Gastroesophageal sphincter (tissue), 4 donors: ENCODE measurements around the gene CREM. TPM values are rescaled to one million over a fixed set of nuclear protein-coding genes. Genes with fewer than 3 reads are reported as not detected.

Experiments used
- ATAC-seq: fragments of 150-250 bp; one replicate; pipeline ENCODE4 v1.9.1; 2016; ENCODE audit warnings: mild to moderate bottlenecking, moderate library complexity
- H3K27ac ChIP-seq, 4 donors: fragments of 200-600 bp; sonication (generic) in 3 of 4; 1 replicate in 3 of 4; 2 replicates in 1 of 4; pipeline ENCODE4 v1.5.1; 2016 to 2019
- H3K27me3 ChIP-seq: fragments of 200-600 bp; sonication (generic); one replicate; pipeline ENCODE4 v1.5.1; 2019
- H3K36me3 ChIP-seq, 2 donors: fragments of 200-600 bp; sonication (generic); one replicate each; pipeline ENCODE4 v1.5.1; 2019; ENCODE audit warnings: control low read depth in 1 of 2
- H3K4me1 ChIP-seq, 3 donors: fragments of 200-600 bp; sonication (generic); 1 replicate in 2 of 3; 2 replicates in 1 of 3; pipeline ENCODE4 v1.5.1; 2016 to 2019; ENCODE audit warnings: control low read depth in 2 of 3
- H3K4me3 ChIP-seq, 2 donors: fragments of 200-600 bp; sonication (generic); one replicate each; pipeline ENCODE4 v1.5.1; 2019; ENCODE audit warnings: mild to moderate bottlenecking in 1 of 2, moderate library complexity in 1 of 2
- H3K9me3 ChIP-seq, 3 donors: fragments of 200-600 bp; sonication (generic); one replicate each; pipeline ENCODE4 v1.5.1; 2017 to 2019; ENCODE audit warnings: control low read depth in 2 of 3
- EP300 ChIP-seq: sonication (generic); formaldehyde crosslinking; IDR thresholded peaks from one replicate; pipeline ENCODE4 v1.6.1; 2017; ENCODE audit warnings: antibody characterized with exemption, mild to moderate bottlenecking
- POLR2A ChIP-seq, 2 donors: fragments of 450-650 bp; IDR thresholded peaks; one replicate each; pipeline ENCODE4 v1.6.1; 2017; ENCODE audit warnings: antibody characterized with exemption in 2 of 2, mild to moderate bottlenecking in 2 of 2, moderate library complexity in 1 of 2
- POLR2AphosphoS5 ChIP-seq: sonication (generic); formaldehyde crosslinking; IDR thresholded peaks from one replicate; pipeline ENCODE4 v1.6.1; 2017; ENCODE audit warnings: antibody characterized with exemption
- WGBS, 2 donors: methylation state at CpG; one replicate each; pipeline ENCODE4 v1.1.5; 2018; ENCODE audit warnings: low coverage in 1 of 2; 5-methylcytosine and 5-hydroxymethylcytosine counted together
- total RNA-seq, 4 donors: library from RNA; depleted of rRNA; stranded (reverse); fragments of >200 nt; gene quantifications; one replicate each; pipeline ENCODE4 v1.1.0, GENCODE V29; 2016
- TF ChIP-seq, protein P1 (sequence below), 4 experiments: fragments of 200-600 bp in 2 of 4; fragments of 450-650 bp in 2 of 4; sonication (generic) in 1 of 4; IDR thresholded peaks; one replicate each; pipeline ENCODE4 v1.5.1; 2017 to 2019; ENCODE audit warnings: antibody characterized with exemption in 4 of 4, mild to moderate bottlenecking in 2 of 4, moderate library complexity in 2 of 4

The CREM gene
- total RNA-seq, 4 donors from 2014 or later = 37.7 to 78.1 (median 47.1) TPM

GRCh38 chr10:35126062-35126529, 550 bp upstream of the CREM start:
- ATAC-seq = peak; percentile 8
- H3K27me3 ChIP-seq = no peaks in the 10 kb centered on the region
- H3K4me3 ChIP-seq = peak overlapping the region; percentile 71 to 91
- H3K36me3 ChIP-seq = no peaks in the 10 kb centered on the region
- H3K27ac ChIP-seq = peak overlapping the region; percentile 68 to 100 (median 99)
- TF ChIP-seq POLR2A (IDR thresholded peaks at IDR 0.05) = no peak
- TF ChIP-seq, protein P1, sequence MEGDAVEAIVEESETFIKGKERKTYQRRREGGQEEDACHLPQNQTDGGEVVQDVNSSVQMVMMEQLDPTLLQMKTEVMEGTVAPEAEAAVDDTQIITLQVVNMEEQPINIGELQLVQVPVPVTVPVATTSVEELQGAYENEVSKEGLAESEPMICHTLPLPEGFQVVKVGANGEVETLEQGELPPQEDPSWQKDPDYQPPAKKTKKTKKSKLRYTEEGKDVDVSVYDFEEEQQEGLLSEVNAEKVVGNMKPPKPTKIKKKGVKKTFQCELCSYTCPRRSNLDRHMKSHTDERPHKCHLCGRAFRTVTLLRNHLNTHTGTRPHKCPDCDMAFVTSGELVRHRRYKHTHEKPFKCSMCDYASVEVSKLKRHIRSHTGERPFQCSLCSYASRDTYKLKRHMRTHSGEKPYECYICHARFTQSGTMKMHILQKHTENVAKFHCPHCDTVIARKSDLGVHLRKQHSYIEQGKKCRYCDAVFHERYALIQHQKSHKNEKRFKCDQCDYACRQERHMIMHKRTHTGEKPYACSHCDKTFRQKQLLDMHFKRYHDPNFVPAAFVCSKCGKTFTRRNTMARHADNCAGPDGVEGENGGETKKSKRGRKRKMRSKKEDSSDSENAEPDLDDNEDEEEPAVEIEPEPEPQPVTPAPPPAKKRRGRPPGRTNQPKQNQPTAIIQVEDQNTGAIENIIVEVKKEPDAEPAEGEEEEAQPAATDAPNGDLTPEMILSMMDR (IDR thresholded peaks at IDR 0.05) = no peak
- 43% methylated on average over 5 of the region's 13 CpGs; no CpG with 5 or more reads in 1 of the 2 donors for WGBS, 2 donors
- peaks cover 0 to 40% (median 0%) of the 10 kb centered on the region in 3 donors for H3K4me1 ChIP-seq
- no peaks in the 10 kb centered on the region for H3K9me3 ChIP-seq

DNA sequence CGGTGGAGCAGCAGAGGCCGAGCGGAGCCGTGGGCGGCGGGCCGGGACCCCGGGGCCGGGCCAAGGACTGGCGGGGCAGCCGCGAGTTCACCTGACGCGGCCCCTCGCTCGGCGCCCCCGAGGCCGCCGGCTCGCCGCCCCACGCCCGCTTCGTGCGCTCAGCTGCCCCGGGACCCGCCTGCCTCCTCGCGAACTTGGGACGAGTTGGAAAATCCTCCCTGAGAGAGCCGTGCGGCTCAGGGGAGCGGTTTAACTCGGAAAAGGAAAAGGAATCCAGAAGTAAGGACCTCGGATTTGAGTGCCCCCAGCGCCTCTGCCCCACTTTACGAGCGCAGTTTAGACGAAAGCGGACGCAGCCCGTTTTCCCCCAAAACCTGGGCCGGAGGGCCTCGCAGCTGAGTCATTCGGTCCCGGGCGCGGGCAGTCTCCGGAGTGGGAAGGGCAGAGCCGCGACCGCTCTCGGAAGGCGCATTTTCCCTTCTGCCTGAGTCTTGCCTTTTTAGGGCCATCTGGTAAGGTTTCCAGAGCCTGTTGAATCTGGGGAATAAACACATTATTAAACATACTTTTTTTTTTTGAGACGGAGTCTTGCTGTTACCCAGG, 744 bp downstream of the CREM start:
- Histone ChIP-seq H3K27ac (peak overlapping the region; percentile 95 to 100 (median 99)), H3K9me3 (no peaks in the 10 kb centered on the region), H3K4me3 (peak overlapping the region; percentile 71 to 91), H3K27me3 (no peaks in the 10 kb centered on the region), H3K36me3 (no peaks in the 10 kb centered on the region), H3K4me1 (peaks cover 0 to 40% (median 0%) of the 10 kb centered on the region in 3 donors)
- ATAC-seq = peak; percentile 40
- peak; percentile 72 for TF ChIP-seq POLR2AphosphoS5
- TF ChIP-seq POLR2A (IDR thresholded peaks at IDR 0.05) = no peak
- WGBS, 2 donors = 0% methylated on average over 6 of the region's 56 CpGs; no CpG with 5 or more reads in 1 of the 2 donors

DNA sequence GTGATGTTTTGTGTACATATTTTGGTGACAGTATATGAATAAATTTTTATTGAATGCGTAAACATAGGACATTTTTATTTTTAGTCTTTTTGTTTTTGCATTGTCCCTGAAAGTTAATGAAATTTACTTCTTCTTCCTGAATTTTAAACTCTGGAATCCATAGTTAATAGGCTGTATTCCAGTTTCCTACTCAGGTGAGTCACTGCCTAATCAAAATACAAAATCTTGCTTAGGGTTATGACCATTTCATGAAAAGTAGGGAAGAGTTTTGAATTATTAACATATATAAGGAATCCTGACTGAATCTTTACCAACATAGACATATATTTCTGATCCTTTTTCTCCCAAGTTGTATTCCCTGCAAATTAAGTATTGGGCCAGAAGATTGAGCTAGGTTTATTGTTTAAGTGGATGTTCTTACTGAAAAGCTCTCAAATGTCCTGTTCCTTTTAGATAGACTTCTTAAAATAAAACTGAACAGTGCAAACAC, 2.6 kb downstream of the CREM start:
- TF ChIP-seq POLR2A (IDR thresholded peaks at IDR 0.05) (no peak), POLR2AphosphoS5 (no peak), EP300 (no peak)
- TF ChIP-seq, protein P1 (IDR thresholded peaks at IDR 0.05) = no peak
- no peak for ATAC-seq
- peaks cover 0 to 40% (median 0%) of the 10 kb centered on the region in 3 donors for H3K4me1 ChIP-seq
- no peaks in the 10 kb centered on the region for H3K36me3 ChIP-seq
- 94 to 100% methylated on average over 1 of the region's 1 CpG for WGBS, 2 donors
- H3K27ac ChIP-seq = no peak overlapping the region
- no peak overlapping the region for H3K4me3 ChIP-seq
- no peaks in the 10 kb centered on the region for H3K9me3 ChIP-seq
- H3K27me3 ChIP-seq = no peaks in the 10 kb centered on the region

DNA sequence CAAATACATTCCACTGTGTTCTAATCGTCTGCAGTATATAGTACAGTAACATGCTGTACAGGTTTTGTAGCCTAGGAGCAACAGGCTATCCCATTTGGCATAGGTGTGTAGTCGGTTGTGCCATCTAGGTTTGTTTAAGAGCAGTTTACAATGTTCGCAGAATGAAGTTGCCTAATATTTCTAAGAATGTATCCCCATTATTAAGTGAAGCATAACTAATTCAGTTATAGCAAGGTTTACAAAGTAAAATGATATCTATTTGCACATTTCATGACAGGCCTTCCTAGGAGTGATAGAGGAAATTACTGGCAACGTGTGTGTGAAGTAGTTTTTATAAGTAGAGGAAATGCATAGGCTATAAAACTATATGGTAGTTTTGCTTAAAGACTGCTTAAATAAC, 4.0 kb downstream of the CREM start:
- no peak for ATAC-seq
- WGBS, 2 donors = 67 to 71% methylated on average over 4 of the region's 4 CpGs
- H3K27me3 ChIP-seq = no peaks in the 10 kb centered on the region
- H3K9me3 ChIP-seq = no peaks in the 10 kb centered on the region
- no peak overlapping the region for H3K4me3 ChIP-seq
- peaks cover 0 to 40% (median 0%) of the 10 kb centered on the region in 3 donors for H3K4me1 ChIP-seq
- TF ChIP-seq POLR2AphosphoS5 (no peak), EP300 (no peak), POLR2A (IDR thresholded peaks at IDR 0.05) (no peak)
- TF ChIP-seq, protein P1 (IDR thresholded peaks at IDR 0.05) = no peak
- no peak overlapping the region for H3K27ac ChIP-seq
- no peaks in the 10 kb centered on the region for H3K36me3 ChIP-seq

GRCh38 chr10:35132727-35133126, 6.1 kb downstream of the CREM start:
- ATAC-seq = no peak
- no peaks in the 10 kb centered on the region for H3K9me3 ChIP-seq

More at GRCh38 chr10:35132727-35133126, 6.1 kb downstream of the CREM start:
- WGBS, 2 donors = 85 to 93% methylated on average over 2 of the region's 2 CpGs
- Histone ChIP-seq H3K4me3 (no peak overlapping the region), H3K27me3 (no peaks in the 10 kb centered on the region), H3K4me1 (peaks cover 0 to 32% (median 0%) of the 10 kb centered on the region in 3 donors), H3K36me3 (no peaks in the 10 kb centered on the region), H3K27ac (no peak overlapping the region)
- TF ChIP-seq POLR2A (IDR thresholded peaks at IDR 0.05) (no peak), EP300 (no peak), POLR2AphosphoS5 (no peak)
- TF ChIP-seq, protein P1 (IDR thresholded peaks at IDR 0.05) = no peak
